T-helper 2 cell (primary cell): ENCODE data around the gene SYAP1.
"Not testable (repeated sequence)": the region's sequence is repeated elsewhere in the genome, so short reads cannot be mapped to it uniquely, and the experiment has no call there.

Experiments used
- DNase-seq, 5 experiments: peaks; one replicate each; pipeline versions ENCODE4 v3.0.0 to v3.0.0-alpha.2; 2012 to 2022

The SYAP1 gene

GRCh38 chrX:16725072-16725471, 5.7 kb downstream of the SYAP1 start:
- no peak for DNase-seq

- DNase-seq: not testable (repeated sequence)
Measured at GRCh38 chrX:16726347-16726988, 7.1 kb downstream of the SYAP1 start.

GRCh38 chrX:16727637-16728036, 8.2 kb downstream of the SYAP1 start:
- no peak for DNase-seq

GRCh38 chrX:16730450-16730849, 11.0 kb downstream of the SYAP1 start:
- no peak for DNase-seq

GRCh38 chrX:16733013-16733412, 13.6 kb downstream of the SYAP1 start:
- DNase-seq: no peak

- DNase-seq: no peak
Measured at GRCh38 chrX:16737024-16737423, 17.6 kb downstream of the SYAP1 start.

- no peak for DNase-seq
Measured at GRCh38 chrX:16739574-16739973, 20.2 kb downstream of the SYAP1 start.

- DNase-seq: no peak
Measured at GRCh38 chrX:16743604-16744325, 24.4 kb downstream of the SYAP1 start.

GRCh38 chrX:16745102-16745501, 25.7 kb downstream of the SYAP1 start:
- DNase-seq: no peak

GRCh38 chrX:16745659-16746058, 26.2 kb downstream of the SYAP1 start:
- no peak for DNase-seq

- DNase-seq: no peak
Measured at GRCh38 chrX:16748425-16748824, 29.0 kb downstream of the SYAP1 start.

GRCh38 chrX:16750136-16750535, 30.7 kb downstream of the SYAP1 start:
- no peak for DNase-seq

GRCh38 chrX:16754019-16754418, 34.6 kb downstream of the SYAP1 start:
- DNase-seq: no peak

- DNase-seq: no peak
Measured at GRCh38 chrX:16756724-16757123, 37.3 kb downstream of the SYAP1 start.

- not testable (repeated sequence) for DNase-seq
Measured at GRCh38 chrX:16761500-16761899, 42.1 kb downstream of the SYAP1 start.

- DNase-seq: no peak
Measured at GRCh38 chrX:16762579-16762978, 43.2 kb downstream of the SYAP1 start.

- DNase-seq: no peak
Measured at GRCh38 chrX:16765594-16765993, 46.2 kb downstream of the SYAP1 start.

- DNase-seq: no peak
Measured at GRCh38 chrX:16770970-16771482, 51.6 kb downstream of the SYAP1 start.

- no peak for DNase-seq
Measured at GRCh38 chrX:16771483-16772398, 52.3 kb downstream of the SYAP1 start.

- no peak for DNase-seq
Measured at GRCh38 chrX:16772460-16772859, 53.0 kb downstream of the SYAP1 start.

GRCh38 chrX:16774746-16775145, 55.3 kb downstream of the SYAP1 start:
- no peak for DNase-seq

- no peak for DNase-seq
Measured at GRCh38 chrX:16778545-16778944, 59.1 kb downstream of the SYAP1 start.

- DNase-seq: no peak
Measured at GRCh38 chrX:16778993-16779392, 59.6 kb downstream of the SYAP1 start.
